ENCODE measurements around the gene BMP8A.

The BMP8A gene

DNA sequence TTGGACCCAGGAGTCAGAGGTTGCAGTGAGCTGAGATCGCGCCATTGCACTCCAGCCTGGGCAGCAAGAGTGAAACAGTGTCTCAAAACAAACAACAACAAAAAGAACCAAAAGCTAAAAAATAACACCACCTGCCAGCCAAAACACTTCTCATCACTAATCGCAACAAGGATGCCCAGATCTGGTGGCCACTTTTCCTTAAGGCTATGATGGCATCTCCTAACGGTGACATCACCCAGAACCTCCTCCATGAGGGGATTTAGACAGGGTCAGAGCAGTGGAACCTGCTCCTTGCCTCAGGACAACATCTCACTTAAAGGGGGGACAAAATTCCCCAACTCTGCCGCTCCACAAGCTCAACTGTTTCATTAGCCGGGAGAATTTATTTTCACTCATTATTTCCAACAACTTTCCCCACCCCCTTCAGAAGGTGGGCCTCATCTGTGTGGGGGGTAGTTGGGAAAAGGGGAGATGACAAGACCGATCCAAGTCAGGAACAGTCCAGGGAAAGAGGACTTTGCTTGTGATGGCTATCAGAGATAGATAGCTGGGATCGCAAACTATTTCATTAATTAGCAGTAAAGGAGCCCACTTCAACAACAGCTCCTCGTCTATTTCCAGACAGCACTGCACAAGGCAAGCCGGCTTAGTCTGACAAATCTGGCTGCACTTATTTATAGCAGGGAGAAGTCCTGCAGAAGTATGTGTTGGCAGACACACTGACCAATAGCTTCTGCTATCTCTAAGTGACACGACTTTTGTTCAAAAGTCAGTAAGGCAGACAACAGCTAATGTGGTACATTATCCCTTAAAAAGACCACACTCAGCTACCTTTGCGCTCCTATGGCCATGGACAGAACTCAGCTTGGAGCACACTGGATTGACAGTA lies 82.5 kb downstream of the BMP8A start:
- DNase-seq: peak; percentile 18

GRCh38 chr1:39574646-39575045 lies 83.2 kb downstream of the BMP8A start:
- peak; percentile 17 for DNase-seq

Measured in hematopoietic multipotent progenitor cell treated with erythropoietin and hydrocortisone succinate and interleukin-3 and kit ligand, for 8 days (in vitro differentiated cells).